Vagina (tissue), 2 donors: ENCODE data around the gene SEC11A. TPM values are rescaled to one million over a fixed set of nuclear protein-coding genes. Genes with fewer than 3 reads are reported as not detected.

Source experiments
- DNase-seq, 2 donors: peaks; one replicate each; pipeline ENCODE4 v3.0.0-alpha.2; 2017; ENCODE audit errors: extremely low spot score in 2 of 2
- H3K27ac ChIP-seq: fragments of 200-600 bp; sonication (generic); one replicate; pipeline ENCODE4 v1.5.1; 2019
- H3K27me3 ChIP-seq: fragments of 200-600 bp; sonication (generic); one replicate; pipeline ENCODE4 v1.5.1; 2019
- H3K36me3 ChIP-seq, 2 donors: fragments of 200-600 bp; sonication (generic); one replicate each; pipeline ENCODE4 v1.5.1; 2017 to 2019
- H3K4me1 ChIP-seq: fragments of 200-600 bp; sonication (generic); one replicate; pipeline ENCODE4 v1.5.1; 2019
- H3K4me3 ChIP-seq, 2 donors: fragments of 200-600 bp; sonication (generic); 1 replicate in 1 of 2; 2 replicates in 1 of 2; pipeline ENCODE4 v1.5.1; 2016 to 2019
- H3K9me3 ChIP-seq: fragments of 200-600 bp; sonication (generic); one replicate; pipeline ENCODE4 v1.5.1; 2019
- CTCF ChIP-seq, 3 experiments: fragments of 450-650 bp in 2 of 3; fragments of 200-600 bp in 1 of 3; sonication (generic) in 1 of 3; IDR thresholded peaks; one replicate each; pipeline ENCODE4 v1.5.1; 2017 to 2019; ENCODE audit warnings: antibody characterized with exemption in 3 of 3, mild to moderate bottlenecking in 2 of 3, moderate library complexity in 2 of 3
- POLR2A ChIP-seq, 2 donors: fragments of 450-650 bp; IDR thresholded peaks; one replicate each; pipeline ENCODE4 v1.6.1; 2017; ENCODE audit warnings: antibody characterized with exemption in 2 of 2, mild to moderate bottlenecking in 2 of 2, moderate library complexity in 2 of 2
- POLR2AphosphoS5 ChIP-seq, 2 donors: sonication (generic); formaldehyde crosslinking; IDR thresholded peaks; one replicate each; pipeline ENCODE4 v1.9.0; 2017; ENCODE audit warnings: antibody characterized with exemption in 2 of 2, mild to moderate bottlenecking in 2 of 2, low read depth in 1 of 2; ENCODE audit not compliant: insufficient read depth in 1 of 2
- intact Hi-C: fragments of 100-400 bp; cut with DNase I; formaldehyde crosslinking; loops from one replicate; pipeline ENCODE4 v1.15.1; 2023
- total RNA-seq: library from RNA; depleted of rRNA; stranded (reverse); fragments of >200 nt; gene quantifications from one replicate; pipeline ENCODE4 v1.2.3, GENCODE V29; 2016

SEC11A gene
- total RNA-seq, 1 donor from 2014 or later, result 99.2 TPM

- Histone ChIP-seq H3K27ac (peak overlapping the region; percentile 88), H3K36me3 (no peaks in the 10 kb centered on the region), H3K9me3 (no peaks in the 10 kb centered on the region), H3K27me3 (no peaks in the 10 kb centered on the region), H3K4me1 (peaks cover 18% of the 10 kb centered on the region), H3K4me3 (peak overlapping the region in 1 of 2 donors; percentile 60)
- TF ChIP-seq CTCF (IDR thresholded peaks at IDR 0.05) (no peak), POLR2AphosphoS5 (IDR thresholded peaks at IDR 0.05; ENCODE audit: insufficient read depth in 1 of 2, low read depth in 1 of 2) (no peak), POLR2A (IDR thresholded peaks at IDR 0.05) (no peak)
- intact Hi-C loops, result loop anchor here (5.0 to 10.0 kb wide), 3 partner anchors 58 to 266 kb away; partner anchors contain the start of genes SEC11A and ZNF592
- no peak for DNase-seq
Observed at GRCh38 chr15:84658788-84659411, 57.0 kb downstream of the SEC11A start.

- Histone ChIP-seq H3K9me3 (no peaks in the 10 kb centered on the region), H3K27ac (peak within 1 kb of the TSS; percentile 88), H3K4me3 (peak within 1 kb of the TSS; percentile 60 to 62), H3K36me3 (no peaks in the 10 kb centered on the region), H3K4me1 (peaks cover 24% of the 10 kb centered on the region), H3K27me3 (no peaks in the 10 kb centered on the region)
- intact Hi-C loops, result loop anchor here (5.0 to 10.0 kb wide), 3 partner anchors 59 to 267 kb away; partner anchors contain the start of genes SEC11A and ZNF592
- DNase-seq, result no peak
- TF ChIP-seq POLR2A (IDR thresholded peaks at IDR 0.05), result no peak
- peak in 1 of 2 donors; percentile 9 for TF ChIP-seq POLR2AphosphoS5 (IDR thresholded peaks at IDR 0.05; ENCODE audit: insufficient read depth in 1 of 2, low read depth in 1 of 2)
- peak; percentile 22 to 58 (median 35) for TF ChIP-seq CTCF (IDR thresholded peaks at IDR 0.05)
Observed at GRCh38 chr15:84658080-84658787, 57.7 kb downstream of the SEC11A start, which contains the start of gene NMB. TSS of gene NMB (minus strand) at chr15:84658199. CDS start at chr15:84658152, 47 bp downstream.

- TF ChIP-seq CTCF (IDR thresholded peaks at IDR 0.05) (no peak), POLR2A (IDR thresholded peaks at IDR 0.05) (no peak), POLR2AphosphoS5 (IDR thresholded peaks at IDR 0.05; ENCODE audit: insufficient read depth in 1 of 2, low read depth in 1 of 2) (no peak)
Observed at GRCh38 chr15:84657748-84658079, 58.2 kb downstream of the SEC11A start.

GRCh38 chr15:84656972-84657371 lies 59.0 kb downstream of the SEC11A start:
- Histone ChIP-seq H3K27me3 (no peaks in the 10 kb centered on the region), H3K27ac (no peak overlapping the region), H3K4me1 (peaks cover 37% of the 10 kb centered on the region), H3K4me3 (no peak overlapping the region), H3K9me3 (no peaks in the 10 kb centered on the region), H3K36me3 (peaks cover 0 to 4% of the 10 kb centered on the region in 2 donors)
- no peak for TF ChIP-seq POLR2AphosphoS5 (IDR thresholded peaks at IDR 0.05; ENCODE audit: insufficient read depth in 1 of 2, low read depth in 1 of 2)
- intact Hi-C loops, result loop anchor here (5.0 to 10.0 kb wide), 3 partner anchors 60 to 268 kb away; partner anchors contain the start of genes SEC11A and ZNF592
- DNase-seq, result no peak

More at GRCh38 chr15:84657748-84658079, 58.2 kb downstream of the SEC11A start:
- H3K27ac ChIP-seq, result peak overlapping the region; percentile 88
- no peaks in the 10 kb centered on the region for H3K36me3 ChIP-seq
- no peaks in the 10 kb centered on the region for H3K9me3 ChIP-seq
- no peak for DNase-seq
- H3K4me1 ChIP-seq, result peaks cover 29% of the 10 kb centered on the region
- intact Hi-C loops, result loop anchor here (5.0 to 10.0 kb wide), 3 partner anchors 60 to 267 kb away; partner anchors contain the start of genes SEC11A and ZNF592
- H3K27me3 ChIP-seq, result no peaks in the 10 kb centered on the region
- peak overlapping the region; percentile 60 to 62 for H3K4me3 ChIP-seq

GRCh38 chr15:84654689-84655453 lies 61.1 kb downstream of the SEC11A start:
- no peak for DNase-seq
- peaks cover 43% of the 10 kb centered on the region for H3K4me1 ChIP-seq

More at GRCh38 chr15:84654689-84655453, 61.1 kb downstream of the SEC11A start:
- Histone ChIP-seq H3K9me3 (no peaks in the 10 kb centered on the region), H3K27ac (peak overlapping the region; percentile 86), H3K27me3 (no peaks in the 10 kb centered on the region), H3K4me3 (peak overlapping the region; percentile 79 to 83), H3K36me3 (peaks cover 0 to 7% of the 10 kb centered on the region in 2 donors)
- intact Hi-C loops, result loop anchor here (5.0 to 10.0 kb wide), 3 partner anchors 62 to 270 kb away; partner anchors contain the start of genes SEC11A and ZNF592
- no peak for TF ChIP-seq POLR2A (IDR thresholded peaks at IDR 0.05)
- TF ChIP-seq CTCF (IDR thresholded peaks at IDR 0.05), result peak in 2 of 3 experiments; percentile 24 to 48
